GM12874 (cell line): ENCODE measurements around the gene NUAK1.

Experiments
- CTCF ChIP-seq: IDR thresholded peaks from 2 replicates; pipeline ENCODE4 v1.5.1; 2011; ENCODE audit warnings: low read depth, mild to moderate bottlenecking, control low read depth, low read length, moderate library complexity; ENCODE audit not compliant: insufficient read depth

NUAK1 gene

GRCh38 chr12:106138633-106139421 lies at the start of gene NUAK1:
NUAK1 (minus strand) TSS chr12:106138954; CDS start chr12:106138653, 301 bp downstream.
- TF ChIP-seq CTCF: no peak

- no peak for TF ChIP-seq CTCF
These were observed 49.5 kb upstream of the NUAK1 start for GRCh38 chr12:106188256-106188655.

GRCh38 chr12:106187842-106188241 lies 49.1 kb upstream of the NUAK1 start:
- no peak for TF ChIP-seq CTCF

GRCh38 chr12:106187155-106187789 lies 48.5 kb upstream of the NUAK1 start:
- no peak for TF ChIP-seq CTCF

GRCh38 chr12:106183735-106184134 lies 45.0 kb upstream of the NUAK1 start:
- TF ChIP-seq CTCF: no peak

- TF ChIP-seq CTCF: no peak
These were observed 42.8 kb upstream of the NUAK1 start for GRCh38 chr12:106181401-106182114.

GRCh38 chr12:106179086-106179485 lies 40.3 kb upstream of the NUAK1 start:
- TF ChIP-seq CTCF: no peak
